Limb (tissue), 2 donors: ENCODE results near the gene ZC3HAV1L.
"Not testable (repeated sequence)": the region's sequence is repeated elsewhere in the genome, so short reads cannot be mapped to it uniquely, and the experiment has no call there.

Source experiments
- DNase-seq, 2 donors: peaks; one replicate each; pipeline ENCODE4 v3.0.0-alpha.2; 2016; ENCODE audit errors: extremely low spot score in 2 of 2

ZC3HAV1L gene

DNA sequence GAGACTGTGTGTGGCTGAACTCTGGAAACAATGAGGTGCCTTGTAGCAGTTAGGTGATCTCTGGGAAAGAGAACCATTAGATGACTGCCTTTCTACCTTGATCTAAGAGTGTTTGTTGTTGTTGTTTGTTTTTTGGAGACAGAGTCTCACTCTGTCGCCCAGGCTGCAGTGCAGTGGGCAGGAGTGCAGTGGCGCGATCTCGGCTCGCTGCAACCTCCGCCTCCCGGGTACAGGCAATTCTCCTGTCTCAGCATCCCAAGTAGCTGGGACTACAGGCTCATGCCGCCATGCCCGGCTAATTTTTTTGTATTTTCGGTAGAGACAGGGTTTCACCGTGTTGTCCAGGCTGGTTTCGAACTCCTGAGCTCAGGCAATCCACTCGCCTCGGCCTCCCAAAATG, 18.8 kb upstream of the ZC3HAV1L start:
- not testable (repeated sequence) for DNase-seq

DNA sequence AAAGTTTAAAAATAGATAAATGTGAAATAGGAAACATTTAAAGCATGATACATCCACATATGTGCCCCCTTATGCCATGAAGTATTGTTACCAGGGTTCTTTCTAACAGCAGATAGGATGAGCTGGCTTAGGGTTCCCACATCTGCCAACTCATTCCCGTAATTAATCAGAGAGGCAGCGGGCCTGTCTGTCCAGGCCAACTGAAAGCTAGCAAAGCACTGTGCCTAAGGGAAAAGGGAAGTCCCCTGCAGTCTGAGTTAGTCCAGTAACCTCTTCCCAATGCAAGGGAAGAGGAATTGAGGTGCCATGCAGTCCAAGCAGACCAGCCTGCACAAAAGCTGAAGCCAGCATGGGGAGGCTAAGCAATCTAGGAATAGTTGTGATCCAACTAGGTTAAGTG, 18.3 kb upstream of the ZC3HAV1L start:
- DNase-seq: no peak

DNA sequence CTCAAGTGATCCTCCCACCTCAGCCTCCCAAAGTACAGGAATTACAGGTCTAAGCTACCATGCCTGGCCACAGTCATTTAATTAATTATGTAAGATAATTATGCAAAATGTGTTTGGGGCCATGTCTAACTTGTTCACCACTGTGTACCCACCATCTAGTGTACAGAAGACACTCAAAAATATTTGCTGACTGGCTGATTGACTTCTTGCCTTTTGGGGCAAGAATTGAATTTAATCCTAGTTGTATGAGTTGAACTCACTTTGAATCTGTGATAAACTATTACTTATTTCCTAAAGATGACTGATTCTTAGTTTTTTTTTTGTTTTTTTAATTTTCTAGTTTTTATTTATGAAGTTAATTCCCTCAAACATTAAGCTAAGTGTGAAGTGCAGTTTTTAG, 15.8 kb upstream of the ZC3HAV1L start:
- no peak for DNase-seq

DNA sequence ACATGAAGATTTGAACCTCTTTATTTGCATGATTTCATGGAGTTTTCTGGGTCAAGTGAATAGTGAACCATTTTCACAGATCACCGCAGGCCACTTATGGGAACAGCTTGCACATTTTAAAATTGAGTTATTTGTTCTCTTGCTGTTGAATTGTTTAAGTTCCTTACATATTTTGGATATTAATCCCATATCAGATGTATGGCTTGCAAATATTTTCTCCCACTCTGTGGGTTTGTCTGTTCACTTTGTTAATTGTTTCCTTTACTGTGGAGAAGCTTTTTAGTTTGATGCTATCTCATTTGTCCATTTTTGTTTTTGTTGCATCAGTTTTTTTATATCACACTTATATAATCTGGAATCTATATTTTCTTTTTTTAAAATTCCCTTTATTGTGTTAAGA, 14.1 kb upstream of the ZC3HAV1L start:
- DNase-seq: no peak

DNA sequence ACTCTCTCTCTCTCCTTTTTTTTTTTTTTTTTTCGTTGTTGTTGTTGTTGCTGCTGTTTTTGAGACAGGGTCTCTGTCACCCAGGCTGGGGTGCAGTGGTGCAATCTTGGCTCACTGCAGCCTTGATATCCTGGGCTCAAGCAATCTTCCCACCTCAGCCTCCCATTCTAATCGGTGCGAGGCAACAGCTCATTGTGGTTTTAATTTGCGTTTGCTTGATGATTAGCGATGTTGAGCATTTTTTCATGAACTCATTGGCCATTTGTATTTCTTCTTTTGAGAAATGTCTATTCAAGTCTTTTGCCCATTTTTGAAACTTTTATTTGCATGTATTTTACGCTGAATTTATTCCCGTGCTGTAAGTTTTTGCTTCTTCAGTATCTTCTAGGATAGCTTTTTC, 13.3 kb upstream of the ZC3HAV1L start:
- no peak for DNase-seq

DNA sequence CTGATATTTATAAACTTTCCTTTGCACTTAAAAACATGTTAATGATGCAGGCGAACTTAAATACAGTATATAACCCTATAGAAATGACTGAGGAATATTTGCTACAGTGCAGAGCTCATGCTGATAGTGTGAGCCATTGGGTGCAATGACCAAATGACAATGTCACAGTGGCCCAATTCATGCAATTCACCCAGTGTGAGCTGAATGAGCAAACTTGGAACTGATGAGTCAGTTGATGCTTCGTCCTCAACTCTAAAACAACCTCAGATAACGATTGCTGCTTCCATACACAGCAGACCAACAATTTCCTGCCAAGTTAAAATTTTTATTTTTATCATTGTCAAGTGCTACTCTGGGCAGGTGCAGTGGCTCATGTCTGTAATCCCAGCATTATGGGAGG, 12.1 kb upstream of the ZC3HAV1L start:
- DNase-seq: no peak

DNA sequence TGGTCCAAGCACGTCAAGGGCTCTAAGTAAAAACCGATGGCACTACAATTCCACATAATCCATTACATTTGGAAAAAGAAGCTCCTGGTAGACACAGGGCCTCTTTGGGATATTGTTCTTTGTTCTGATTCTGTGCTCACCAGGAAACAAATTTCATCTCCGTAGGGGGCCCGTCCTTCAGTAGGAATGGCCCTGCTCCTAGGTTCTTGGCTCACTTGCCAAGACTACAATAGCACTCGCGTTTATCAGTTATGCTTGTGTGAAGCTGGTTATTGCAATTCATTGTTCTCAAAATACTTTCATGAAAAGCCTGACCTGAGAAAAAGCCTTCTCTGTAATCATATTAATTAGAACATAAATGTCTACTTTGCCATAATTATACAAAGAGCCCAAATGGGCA, 10.3 kb upstream of the ZC3HAV1L start:
- DNase-seq: no peak

DNA sequence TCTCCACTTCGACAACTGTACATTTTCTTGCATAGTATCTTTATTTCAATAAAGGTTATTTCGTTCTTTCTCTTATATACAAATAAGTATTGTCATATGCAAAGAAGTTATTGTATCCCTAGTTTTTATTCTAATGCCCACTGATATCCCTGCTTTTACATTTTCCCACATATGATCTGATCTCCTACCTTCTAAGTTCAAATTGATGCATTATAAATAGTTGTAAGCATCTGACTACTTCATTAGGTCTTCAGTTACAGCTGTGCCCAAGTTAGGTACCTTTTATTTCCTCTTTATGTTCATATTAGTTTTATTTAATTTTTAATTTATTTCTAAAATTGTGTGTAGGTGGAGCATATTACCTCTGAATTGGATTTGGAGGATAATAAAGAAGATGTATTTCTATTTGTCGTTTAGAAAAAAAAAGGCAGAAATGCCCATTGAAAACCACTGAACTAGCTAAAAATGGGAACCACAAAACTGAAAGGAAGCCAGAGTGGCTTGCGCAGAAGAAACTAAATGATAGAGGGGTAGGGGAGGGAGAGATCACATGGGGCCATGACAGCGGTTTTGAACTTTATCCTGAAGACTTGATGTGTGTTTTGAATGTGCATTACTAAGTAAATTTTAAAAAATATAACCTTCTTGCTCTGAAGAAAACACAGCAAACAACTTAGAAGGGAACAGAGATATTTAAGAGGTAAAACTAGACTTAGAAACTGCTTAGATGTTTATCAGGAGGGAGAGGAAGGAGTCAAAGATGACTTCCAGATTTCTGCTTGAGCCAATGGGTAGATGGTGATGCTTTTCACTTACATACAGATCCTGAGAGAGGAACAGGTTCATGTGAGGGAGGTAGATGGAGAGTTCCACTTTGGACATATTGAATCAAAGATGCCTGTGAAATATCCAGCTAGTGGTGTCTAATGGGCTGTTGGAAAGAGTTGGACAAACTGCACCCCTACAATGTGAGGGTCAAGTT, 9.3 kb upstream of the ZC3HAV1L start:
- DNase-seq: no peak

DNA sequence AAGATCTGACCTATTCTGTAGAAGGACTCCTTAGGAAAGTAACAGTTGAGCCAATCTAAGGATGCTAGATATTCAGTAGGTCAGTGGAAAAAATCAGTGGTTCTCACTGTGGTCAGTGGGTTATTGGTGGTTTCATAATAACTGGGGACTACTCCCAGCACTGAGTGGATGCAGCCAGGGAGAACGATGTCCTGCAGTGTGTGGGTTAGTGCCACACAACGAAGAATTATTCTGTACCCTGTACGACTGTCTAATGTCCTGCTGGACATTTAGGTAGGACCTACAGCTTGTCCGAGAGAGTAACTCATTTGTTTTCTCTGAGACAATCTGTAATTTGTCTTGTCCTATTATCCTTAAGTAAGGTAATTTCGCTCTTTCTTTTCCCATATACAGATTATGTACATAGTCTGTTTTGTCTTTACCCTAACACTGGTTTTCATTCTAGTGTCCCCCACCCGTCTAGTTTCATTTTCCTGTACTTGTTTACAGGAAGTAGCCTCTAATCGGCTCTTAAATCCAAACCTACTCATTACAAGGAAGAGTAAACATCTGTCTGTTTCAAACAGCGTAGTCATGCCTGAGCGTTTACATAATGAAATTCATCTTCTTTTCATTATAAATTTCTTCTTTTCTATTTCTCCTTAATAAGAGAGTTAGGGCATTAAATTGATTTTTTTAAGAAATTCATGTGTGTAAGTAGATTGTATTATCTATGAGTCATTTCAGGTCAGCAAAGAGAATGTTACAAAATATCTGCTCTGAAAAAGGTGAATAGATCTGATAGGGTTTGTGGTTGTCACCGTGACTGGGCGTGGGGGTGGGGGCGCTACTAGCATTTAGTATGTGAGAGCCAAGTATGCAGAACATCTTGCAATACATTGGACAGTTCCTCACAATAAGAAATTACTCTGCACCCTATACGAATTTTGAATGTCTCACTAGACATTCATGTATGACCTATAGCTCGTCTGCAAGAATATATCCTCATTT, 8.3 kb upstream of the ZC3HAV1L start:
- DNase-seq: no peak

DNA sequence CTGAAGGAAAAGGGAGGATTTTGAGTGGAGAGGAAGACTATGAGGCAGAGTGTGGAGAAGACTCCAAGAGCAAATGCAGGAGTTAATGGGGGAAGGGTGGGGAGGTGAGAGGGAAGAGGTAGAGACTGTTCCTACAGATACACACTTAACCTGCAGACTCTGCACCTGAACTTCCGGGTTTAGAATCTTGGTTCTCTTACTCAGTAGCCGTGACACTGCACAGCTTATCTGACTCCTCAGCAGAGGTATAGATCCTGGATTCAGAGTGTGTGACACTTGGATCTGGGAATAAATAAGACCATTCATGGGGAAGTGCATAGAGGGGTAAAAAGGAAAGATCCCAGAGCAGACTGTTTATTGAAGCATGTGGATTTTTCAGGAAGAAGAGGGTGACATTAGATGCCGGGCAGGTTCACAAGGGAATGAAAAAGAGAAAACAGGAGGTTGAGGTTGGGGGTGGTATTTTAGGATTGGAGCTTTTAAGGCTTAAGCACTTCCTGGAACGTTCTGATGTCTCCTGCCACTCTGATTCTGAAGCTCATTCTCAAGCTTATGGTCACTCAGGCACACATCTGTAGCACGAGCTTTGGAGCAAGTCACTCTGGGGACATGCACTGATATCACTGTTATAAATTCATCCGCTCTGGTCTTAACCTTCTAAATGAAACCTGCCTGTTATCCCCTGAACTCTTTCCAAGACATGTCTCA, 5.7 kb upstream of the ZC3HAV1L start:
- DNase-seq: no peak

DNA sequence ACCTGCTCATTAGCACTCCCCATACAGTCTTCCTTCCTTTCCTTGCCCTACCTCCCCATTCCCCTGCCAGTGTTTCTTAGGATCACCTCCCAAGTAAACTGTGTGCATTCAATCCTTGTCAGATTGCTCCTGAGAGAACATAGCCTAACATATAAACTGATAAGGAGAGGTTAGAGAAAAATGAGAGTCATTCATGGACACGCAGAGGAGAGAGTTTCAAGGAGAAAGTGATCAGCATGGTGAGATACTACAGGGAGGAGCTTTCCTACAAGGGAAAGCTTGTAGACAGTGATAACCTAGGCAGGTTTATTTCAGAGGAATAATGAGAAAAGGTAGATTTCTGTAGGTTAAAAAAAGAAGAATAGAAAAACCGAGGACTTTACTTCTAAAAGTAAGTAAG, 2.8 kb upstream of the ZC3HAV1L start:
- no peak for DNase-seq

DNA sequence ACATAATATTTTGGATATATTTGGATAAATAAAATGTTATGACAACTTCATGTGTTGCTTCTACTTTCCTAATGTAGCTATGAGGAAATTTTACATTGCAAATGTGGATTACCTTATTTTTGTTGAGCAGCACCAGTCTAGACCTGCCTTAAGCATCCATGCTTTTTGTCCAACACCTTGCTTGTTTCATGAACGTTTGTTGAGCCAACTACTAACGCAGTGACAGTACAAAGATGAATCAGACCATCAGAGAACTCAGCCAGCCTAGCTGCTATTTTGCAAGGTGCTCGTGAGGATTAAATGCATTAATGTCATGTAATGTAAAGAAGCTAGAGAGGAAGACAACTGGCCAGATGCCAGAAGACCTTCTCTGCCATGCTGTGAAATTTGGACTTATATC, 1.1 kb upstream of the ZC3HAV1L start:
- no peak for DNase-seq

DNA sequence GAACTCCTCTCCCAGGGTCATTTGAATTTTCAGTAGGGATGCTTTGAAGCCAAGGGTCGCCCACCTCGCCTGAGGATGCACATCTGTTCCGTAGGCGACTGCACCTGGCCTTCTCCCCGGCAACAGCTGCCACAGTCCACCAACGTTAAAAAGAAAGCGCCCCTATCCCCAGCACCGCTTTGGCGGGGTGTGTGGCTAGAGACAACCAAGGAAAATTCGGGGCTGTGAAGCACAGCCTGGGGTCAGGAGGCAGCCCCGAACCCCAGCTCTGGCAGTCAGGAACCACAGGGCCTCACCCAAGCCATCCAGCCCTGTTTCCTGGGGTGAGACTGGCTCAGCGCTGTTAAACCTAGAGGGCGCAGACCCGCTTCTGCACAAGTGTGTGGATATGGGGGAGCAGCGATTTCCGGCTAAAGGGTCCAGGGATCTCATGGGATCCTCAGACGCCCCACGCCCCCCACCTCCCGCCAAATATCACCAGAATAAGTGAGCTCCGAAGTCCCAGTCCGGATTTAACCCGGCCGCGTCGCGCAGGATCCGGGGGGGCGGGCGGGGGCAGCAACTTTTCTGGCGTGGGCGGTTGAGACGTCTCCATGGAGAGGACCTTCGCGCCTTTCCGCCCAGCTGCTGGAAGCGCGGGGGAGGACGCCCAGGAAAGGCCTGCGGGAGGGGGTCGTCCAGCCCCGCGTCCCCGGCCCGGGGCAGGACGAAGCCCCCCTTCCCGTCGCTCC, 822 bp downstream of the ZC3HAV1L start:
- peak in 1 of 2 donors; percentile 17 for DNase-seq

DNA sequence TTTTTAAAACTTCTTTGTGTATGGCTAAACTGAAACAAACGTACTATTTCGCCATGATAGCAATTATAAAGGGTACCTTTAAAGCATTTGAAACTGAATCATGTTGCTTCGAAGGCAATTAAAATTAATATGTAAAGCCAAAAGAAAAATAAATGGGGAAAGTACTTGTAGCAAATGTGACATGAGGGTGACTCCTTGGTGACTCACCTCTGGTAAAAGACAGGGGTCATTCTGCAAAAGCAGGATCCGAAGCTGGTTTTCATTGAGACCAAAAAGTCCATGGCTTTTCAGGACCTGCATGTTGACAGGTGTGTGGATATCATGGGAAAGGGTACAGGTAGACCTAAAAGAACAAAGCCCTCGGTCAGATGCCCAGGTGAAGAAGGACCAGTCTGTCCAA, 1.5 kb downstream of the ZC3HAV1L start:
- DNase-seq: no peak

DNA sequence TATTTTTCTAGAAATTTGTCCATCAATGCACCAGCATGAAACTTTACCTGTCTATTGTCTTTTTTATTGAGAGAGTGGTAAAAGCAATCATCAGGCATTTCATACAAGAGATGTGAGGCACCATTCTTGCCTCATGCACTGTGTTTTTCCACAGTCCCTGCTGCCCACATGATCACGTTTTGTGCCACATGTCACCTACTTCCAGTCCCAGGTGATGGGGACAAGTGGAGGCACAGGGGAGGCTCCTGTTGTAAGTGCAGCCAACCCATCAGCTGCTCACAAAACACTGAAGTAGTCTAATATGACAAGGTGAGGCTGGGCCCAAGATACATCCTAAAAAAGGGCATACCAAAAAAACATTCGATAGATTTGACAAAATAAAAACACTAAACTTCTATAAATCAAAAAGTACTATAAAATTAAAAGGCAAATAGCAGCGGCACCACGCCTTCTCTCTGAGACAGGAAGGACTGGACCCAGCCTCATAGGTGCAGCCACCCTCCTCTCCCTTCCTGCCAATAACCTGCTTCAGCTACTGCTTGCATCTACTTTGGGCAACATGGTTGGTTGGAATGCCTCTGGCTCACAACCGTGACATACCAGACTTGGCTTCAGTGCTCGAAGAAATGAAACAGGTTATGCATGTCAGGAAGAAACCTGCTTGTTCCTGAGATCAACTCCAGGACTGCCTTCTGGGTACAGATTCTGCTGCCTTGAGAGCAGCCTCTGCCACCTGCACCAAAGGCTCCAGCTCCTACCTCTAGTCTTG, 2.3 kb downstream of the ZC3HAV1L start:
- no peak for DNase-seq

DNA sequence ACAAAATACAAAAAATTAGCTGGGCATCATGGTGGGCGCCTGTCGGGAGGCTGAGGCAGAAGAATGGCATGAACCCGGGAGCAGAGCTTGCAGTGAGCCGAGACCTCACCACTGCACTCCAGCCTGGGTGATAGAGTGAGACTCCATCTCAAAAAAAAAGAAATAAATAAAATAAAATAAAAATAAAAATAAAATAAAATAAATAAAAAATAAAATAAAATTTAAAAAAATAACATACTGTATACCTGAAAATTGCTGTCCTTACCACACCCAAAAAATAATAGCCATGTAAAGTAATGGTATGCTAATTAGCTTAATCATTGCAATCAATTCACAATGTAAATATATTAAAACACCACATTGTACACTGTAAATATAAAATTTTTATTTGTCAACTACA, 3.4 kb downstream of the ZC3HAV1L start:
- no peak for DNase-seq

DNA sequence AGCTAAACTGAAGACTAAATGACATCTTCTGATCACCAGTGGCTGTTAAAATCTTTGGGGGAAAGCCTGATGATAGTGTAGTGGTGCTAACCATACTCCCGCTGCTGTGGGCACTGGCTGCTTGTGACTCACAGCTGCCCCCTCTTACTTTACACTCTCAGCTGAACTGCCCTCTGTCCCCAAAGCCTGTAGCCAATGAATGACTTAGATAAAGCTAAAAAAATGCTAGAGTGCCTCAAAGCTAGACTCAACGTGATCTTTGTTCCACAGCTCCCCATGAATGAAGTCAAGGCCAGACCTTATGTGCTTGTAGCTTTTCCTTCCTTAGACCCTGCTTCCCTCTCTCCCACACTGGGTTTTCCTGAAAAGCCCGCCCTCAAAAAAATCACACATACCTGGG, 6.5 kb downstream of the ZC3HAV1L start:
- DNase-seq: no peak

DNA sequence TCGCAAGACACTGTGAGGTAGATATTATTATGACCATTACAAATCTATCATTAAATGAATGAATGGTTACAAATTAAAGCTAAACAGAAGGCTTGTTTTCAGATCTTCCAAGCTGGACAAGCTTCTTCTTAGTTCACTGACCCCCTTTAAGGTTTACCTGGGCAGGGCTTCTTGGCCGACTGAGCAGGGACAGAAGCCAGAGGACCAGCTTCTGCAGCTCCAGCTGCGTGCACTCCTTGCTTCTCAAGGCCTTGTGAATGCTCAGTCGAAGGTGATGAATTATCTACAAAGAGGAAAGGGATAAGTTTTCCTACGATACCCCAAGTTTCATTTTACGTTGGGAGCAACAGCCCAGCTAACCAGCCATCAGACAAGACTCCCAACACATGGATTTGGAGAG, 9.3 kb downstream of the ZC3HAV1L start:
- DNase-seq: no peak

DNA sequence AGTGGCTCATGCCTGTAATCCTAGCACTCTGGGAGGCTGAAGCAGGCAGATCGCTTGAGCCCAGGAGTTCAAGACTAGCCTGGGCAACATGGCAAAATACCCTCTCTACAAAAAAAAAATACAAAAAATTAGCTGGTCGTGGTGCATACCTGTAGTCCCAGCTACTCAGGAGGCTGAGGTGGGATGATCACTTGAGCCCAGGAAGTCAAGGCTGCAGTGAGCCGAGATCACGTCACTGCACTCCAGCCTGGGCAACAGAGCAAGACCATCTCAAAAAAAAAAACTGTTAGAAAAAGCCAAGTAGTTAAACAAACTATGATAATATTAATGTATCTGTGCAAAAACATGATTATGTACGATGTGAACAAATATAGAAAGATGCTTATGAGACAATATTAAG, 10.0 kb downstream of the ZC3HAV1L start:
- DNase-seq: not testable (repeated sequence)

DNA sequence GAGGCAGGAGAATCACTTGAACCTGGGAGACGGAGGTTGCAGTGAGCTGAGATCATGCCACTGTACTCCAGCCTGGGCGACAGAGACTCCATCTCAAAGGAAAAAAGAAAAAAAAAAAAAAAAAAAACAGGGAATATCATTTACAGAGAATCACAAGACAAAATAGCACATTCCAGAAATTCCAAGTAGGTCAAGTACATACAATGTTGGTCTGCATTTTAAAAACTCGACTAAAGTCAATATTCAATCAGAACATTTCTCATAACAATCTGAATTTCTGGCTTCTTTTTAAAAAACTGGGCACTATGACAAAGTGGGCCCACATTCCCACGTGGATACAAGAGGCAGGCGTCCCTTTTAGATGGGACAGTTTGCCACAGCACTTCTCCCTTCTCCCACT, 12.8 kb downstream of the ZC3HAV1L start:
- no peak for DNase-seq
